Astrocyte of the spinal cord (primary cell): ENCODE data around the gene ZDHHC20.

Experiments used
- DNase-seq: peaks from one replicate; pipeline ENCODE4 v3.0.0; 2011; ENCODE audit warnings: low read depth, low spot score
- H3K4me3 ChIP-seq: 2 replicates; pipeline ENCODE4 v1.5.1; 2011; ENCODE audit warnings: low read depth, mild to moderate bottlenecking, low read length, moderate library complexity
- CTCF ChIP-seq: IDR thresholded peaks from 2 replicates; pipeline ENCODE4 v1.5.1; 2012; ENCODE audit warnings: low read depth, mild to moderate bottlenecking, low read length, inconsistent platforms
- in situ Hi-C: cut with HindIII; loops from 2 replicates; pipeline ENCODE4 v1.10.0; 2017; ENCODE audit warnings: low sequenced_read_pairs

ZDHHC20 gene

DNA sequence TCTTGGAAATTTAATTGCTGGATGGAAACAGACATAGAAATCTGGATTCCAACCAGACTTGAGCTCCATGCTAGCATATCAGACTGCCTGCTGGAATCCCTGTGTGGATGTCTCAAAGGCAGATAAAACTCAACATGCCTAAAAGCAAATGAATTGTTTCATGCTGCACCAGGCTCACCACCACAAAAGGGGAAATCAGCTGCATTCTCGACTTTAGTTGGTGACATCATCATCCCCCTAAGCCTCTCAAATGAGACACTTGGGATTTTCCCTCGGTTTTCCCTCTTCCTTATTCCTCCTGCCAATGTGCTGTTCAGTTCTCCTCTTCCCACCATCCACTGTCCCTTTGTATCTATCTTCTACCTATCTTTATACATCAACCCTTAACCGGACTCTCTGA, 134.3 kb downstream of the ZDHHC20 start:
- in situ Hi-C loops, result no loop called here
- DNase-seq, result no peak
- H3K4me3 ChIP-seq, result no peak overlapping the region
- TF ChIP-seq CTCF, result no peak

DNA sequence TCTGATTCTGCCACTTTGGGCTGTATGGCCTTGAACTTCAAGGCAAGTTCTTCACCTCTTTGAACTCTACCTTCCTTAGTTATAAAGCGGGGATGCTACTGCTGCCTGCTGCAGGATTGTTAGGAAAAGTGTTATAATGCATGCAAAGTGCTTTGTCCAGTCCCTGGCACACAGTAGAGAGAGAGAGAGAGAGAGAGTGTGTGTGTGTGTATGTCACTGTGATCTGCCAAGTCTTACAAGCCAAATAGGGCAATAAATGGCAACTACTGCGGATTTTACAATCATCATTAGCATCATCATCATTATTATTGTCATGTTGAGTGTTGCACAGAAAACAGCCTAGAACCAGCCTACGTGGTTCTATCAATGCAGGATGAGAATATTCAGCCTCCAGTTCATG, 136.1 kb downstream of the ZDHHC20 start:
- TF ChIP-seq CTCF, result no peak
- in situ Hi-C loops, result no loop called here
- H3K4me3 ChIP-seq, result no peak overlapping the region
- DNase-seq, result no peak
